HepG2 (cell line): ENCODE results near the gene XPC. TPM values are rescaled to one million over a fixed set of nuclear protein-coding genes. Genes with fewer than 3 reads are reported as not detected.
A peak's percentile ranks its signal among the peaks of the same experiment; 100 is the strongest.

Source experiments
- ATAC-seq: fragments of 200-7000 bp; cut with Tn5 transposase; 3 replicates; pipeline ENCODE4 v1.9.1; 2020; ENCODE audit warnings: mild to moderate bottlenecking, moderate library complexity
- BruUV-seq: library from RNA; stranded (reverse); fragments of 400-500 nt; replicated peaks from 2 replicates; lab custom pipeline; 2021; lab: Mats Ljungman, UMichigan
- CTCF ChIA-PET: fragments of 300-600 bp; formaldehyde crosslinking; extraction: SDS; loops from one replicate; lab custom pipeline; 2021; ENCODE audit warnings: low total read pairs, inconsistent platforms, low intra/inter-chr PET ratio; lab: Yijun Ruan, JAX
- POLR2A ChIA-PET: fragments of 350-600 bp; sonication (Branson Sonifier 250); formaldehyde crosslinking; loops from one replicate; lab custom pipeline; 2020; ENCODE audit warnings: antibody characterized with exemption, inconsistent platforms; lab: Yijun Ruan, JAX
- DNase-seq: peaks from one replicate; pipeline ENCODE4 v3.0.0-alpha.2; 2015; ENCODE audit warnings: low spot score
- FAIRE-seq: peaks from 3 replicates; lab custom pipeline; 2011; peaks lifted over from hg19 to GRCh38; lab: Jason Lieb, UNC
- H2AFZ ChIP-seq: one replicate; pipeline ENCODE4 v1.6.1; 2011; ENCODE audit warnings: low read length, inconsistent platforms
- H3K27ac ChIP-seq: fragments of 300-600 bp; 3 replicates; pipeline ENCODE4 v1.8.0; 2011; ENCODE audit warnings: mixed run types, mild to moderate bottlenecking, mixed read lengths, low read length, inconsistent platforms; ENCODE audit not compliant: insufficient read depth; ENCODE audit errors: extremely low read length
- H3K27me3 ChIP-seq, 2 experiments: fragments of 200-600 bp in 1 of 2; 2 replicates in 1 of 2; 3 replicates in 1 of 2; pipeline versions ENCODE4 v1.6.0 to v1.8.0; 2011; ENCODE audit warnings: low read length in 2 of 2, mild to moderate bottlenecking in 2 of 2, moderate library complexity in 2 of 2, inconsistent platforms in 1 of 2; ENCODE audit not compliant: insufficient read depth in 2 of 2, control insufficient read depth in 1 of 2
- H3K36me3 ChIP-seq, 2 experiments: fragments of 200-600 bp in 1 of 2; replicated peaks in 1 of 2; 2 replicates in 1 of 2; 3 replicates in 1 of 2; pipeline versions ENCODE4 v1.5.1 to v1.8.0; 2011; ENCODE audit warnings: low read length in 2 of 2, inconsistent platforms in 1 of 2; ENCODE audit not compliant: insufficient read depth in 2 of 2, control insufficient read depth in 1 of 2
- H3K4me1 ChIP-seq: 2 replicates; pipeline ENCODE4 v1.5.1; 2012; ENCODE audit warnings: low read length, inconsistent platforms; ENCODE audit not compliant: insufficient read depth
- H3K4me2 ChIP-seq: 2 replicates; pipeline ENCODE4 v1.6.0; 2011; ENCODE audit warnings: low read depth, low read length, inconsistent platforms
- H3K4me3 ChIP-seq, 3 experiments: fragments of 200-600 bp in 1 of 3; sonication (generic), shearing (Covaris generic) in 1 of 3; replicated peaks in 1 of 3; 2 replicates each; pipeline ENCODE4 v1.5.1; 2011 to 2016; ENCODE audit warnings: low read length in 3 of 3, inconsistent platforms in 2 of 3, low read depth in 2 of 3, mild to moderate bottlenecking in 2 of 3, control low read depth in 1 of 3, mixed read lengths in 1 of 3; ENCODE audit not compliant: insufficient read depth in 1 of 3
- H3K79me2 ChIP-seq: one replicate; pipeline ENCODE4 v1.6.1; 2011; ENCODE audit warnings: low read length, inconsistent platforms; ENCODE audit not compliant: insufficient read depth
- H3K9ac ChIP-seq: 2 replicates; pipeline ENCODE4 v1.6.0; 2011; ENCODE audit warnings: mild to moderate bottlenecking, low read depth, low read length, inconsistent platforms; ENCODE audit not compliant: insufficient read depth
- H3K9me3 ChIP-seq: 2 replicates; pipeline ENCODE4 v1.5.1; 2012; ENCODE audit warnings: mild to moderate bottlenecking, low read length
- H4K20me1 ChIP-seq: 2 replicates; pipeline ENCODE4 v1.6.0; 2011; ENCODE audit warnings: inconsistent platforms, mild to moderate bottlenecking, low read length, moderate library complexity; ENCODE audit not compliant: insufficient read depth
- ARID5B ChIP-seq: IDR thresholded peaks from 2 replicates; pipeline ENCODE4 v1.4.0; 2020; ENCODE audit warnings: mild to moderate bottlenecking, missing genetic modification reagents
- CEBPB ChIP-seq: IDR thresholded peaks from 2 replicates; pipeline ENCODE4 v1.6.1; 2011; ENCODE audit warnings: low read depth, low read length, improper control_type of control experiment, borderline replicate concordance
- CREB3 ChIP-seq: sonication (generic); formaldehyde crosslinking; IDR thresholded peaks from 2 replicates; pipeline ENCODE4 v1.5.0; 2020; ENCODE audit warnings: missing genetic modification reagents
- EP300 ChIP-seq, 3 experiments: sonication (generic) in 1 of 3; formaldehyde crosslinking in 1 of 3; IDR thresholded peaks; 2 replicates each; pipeline versions ENCODE4 v1.5.1 to v1.6.1; 2011 to 2020; ENCODE audit warnings: low read depth in 2 of 3, low read length in 2 of 3, borderline replicate concordance in 1 of 3, improper control_type of control experiment in 1 of 3, mild to moderate bottlenecking in 1 of 3, missing genetic modification reagents in 1 of 3, moderate library complexity in 1 of 3
- FOXA3 ChIP-seq: IDR thresholded peaks from 2 replicates; pipeline ENCODE4 v1.6.1; 2016; ENCODE audit warnings: missing genetic modification reagents, missing compliant biosample characterization
- FOXK1 ChIP-seq: sonication (generic); formaldehyde crosslinking; IDR thresholded peaks from 2 replicates; pipeline ENCODE4 v1.4.0; 2020; ENCODE audit warnings: low read depth, missing genetic modification reagents, borderline replicate concordance
- RFX1 ChIP-seq: fragments of 450-650 bp; IDR thresholded peaks from 2 replicates; pipeline ENCODE4 v1.6.1; 2017
- SAFB2 ChIP-seq: sonication (generic); formaldehyde crosslinking; IDR thresholded peaks from 2 replicates; pipeline ENCODE4 v1.5.1; 2020; ENCODE audit warnings: missing genetic modification reagents, low read depth, mild to moderate bottlenecking, borderline replicate concordance
- SIX1 ChIP-seq: sonication (generic); formaldehyde crosslinking; IDR thresholded peaks from 2 replicates; pipeline ENCODE4 v1.4.0; 2020; ENCODE audit warnings: missing genetic modification reagents, borderline replicate concordance
- TBX3 ChIP-seq: fragments of 450-650 bp; IDR thresholded peaks from 2 replicates; pipeline ENCODE4 v1.6.1; 2017; ENCODE audit warnings: antibody characterized with exemption, mild to moderate bottlenecking, inconsistent platforms, borderline replicate concordance
- ZBED4 ChIP-seq: sonication (generic); formaldehyde crosslinking; IDR thresholded peaks from 2 replicates; pipeline ENCODE4 v1.4.0; 2020; ENCODE audit warnings: missing genetic modification reagents, borderline replicate concordance
- ZNF121 ChIP-seq: sonication (generic); formaldehyde crosslinking; IDR thresholded peaks from 2 replicates; pipeline ENCODE4 v1.5.0; 2020; ENCODE audit warnings: mild to moderate bottlenecking, missing genetic modification reagents
- WGBS: methylation state at CpG from one replicate; pipeline ENCODE4 v1.1.6; 2017; ENCODE audit warnings: low lambda C conversion rate; 5-methylcytosine and 5-hydroxymethylcytosine counted together
- in situ Hi-C: cut with HindIII; loops from 2 replicates; pipeline ENCODE4 v1.10.0; 2017; ENCODE audit warnings: low pct_unique_long_range_greater_than_20kb; ENCODE audit not compliant: extremely low pct_ligation_motif_present
- intact Hi-C: fragments of 100-400 bp; cut with micrococcal nuclease; formaldehyde crosslinking; loops from one replicate; pipeline ENCODE4 v1.10.0; 2022; ENCODE audit not compliant: unreplicated experiment
- polyA plus RNA-seq, 8 experiments: library from polyadenylated mRNA; depleted of rRNA in 3 of 8; stranded (reverse) in 7 of 8; unstranded in 1 of 8; fragments of >200 nt; fragmentation: Illumina TruSeq in 4 of 8; extraction: Trizol in 4 of 8; gene quantifications; 2 replicates each; pipeline versions ENCODE4 v1.2.1 to v1.2.3, GENCODE V29; 2011 to 2016; ENCODE audit warnings: low read depth in 4 of 8, missing spikeins in 1 of 8, mixed read lengths in 1 of 8; ENCODE audit not compliant: insufficient read depth in 1 of 8
- total RNA-seq, 5 experiments: library from RNA; depleted of rRNA; stranded (reverse); fragments of >200 nt; fragmentation: Illumina TruSeq; extraction: Trizol; gene quantifications; 2 replicates each; pipeline ENCODE4 v1.2.3, GENCODE V29; 2016; ENCODE audit warnings: low read depth in 1 of 5

The XPC gene
- total and polyA plus RNA-seq, 2 of the 13 experiments (the other 11 are each of a cell fraction or from before 2014, with no cell fraction given): 9.4 to 24.1 TPM

- TF ChIP-seq ZBED4 (CRISPR knock-in tag): no peak
- TF ChIP-seq ZNF121 (CRISPR knock-in tag): no peak
Measured at GRCh38 chr3:14145236-14145635, 33.2 kb downstream of the XPC start (continued).

DNA sequence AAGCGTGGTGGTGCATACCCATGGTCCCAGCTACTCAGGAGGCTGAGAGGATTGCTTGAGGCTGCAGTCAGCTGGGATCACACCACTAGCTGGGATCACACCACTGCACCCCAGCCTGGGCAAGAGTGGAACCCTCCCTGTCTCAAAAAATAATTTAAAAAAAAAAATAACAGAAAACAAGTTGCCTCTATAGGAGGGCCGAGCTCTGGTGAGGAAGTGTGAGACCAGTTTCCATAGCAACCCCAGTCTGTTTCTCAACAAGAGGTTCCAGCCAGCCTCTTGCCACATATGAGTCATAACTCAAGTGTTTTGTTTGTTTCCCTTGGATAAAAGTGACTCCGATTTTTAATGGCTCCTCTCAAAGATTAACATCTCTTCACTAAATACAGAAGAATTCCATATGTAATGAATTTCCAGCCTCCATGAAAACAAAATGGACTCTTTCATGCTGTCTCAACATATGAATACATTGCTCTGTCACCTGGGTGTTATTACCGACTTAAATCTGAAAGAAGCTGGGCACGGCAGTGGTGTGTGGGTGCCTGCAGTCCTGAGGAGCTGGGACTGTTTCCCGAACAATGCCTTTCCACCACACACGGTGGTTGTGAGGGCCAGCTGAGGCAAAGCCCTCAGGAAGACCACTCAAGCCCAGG, 33.9 kb downstream of the XPC start:
- CTCF ChIA-PET: interaction anchor here (1.7 kb wide), 1 partner anchor 248 kb away, joined by 3 read pairs; no protein-coding TSS in a partner anchor
- no peaks in the 10 kb centered on the region for H3K27me3 ChIP-seq
- 42% methylated on average over 7 of the region's 7 CpGs for WGBS
- peak overlapping the region; percentile 78 for H3K9ac ChIP-seq
- DNase-seq (peak; percentile 96), ATAC-seq (peak; percentile 71), FAIRE-seq (peak; percentile 57)
- in situ Hi-C loops: no loop called here
- no peaks in the 10 kb centered on the region; the same call in 1 of the 2 replicates for H4K20me1 ChIP-seq
- H2AFZ ChIP-seq: no peak overlapping the region
- no peaks in the 10 kb centered on the region for H3K79me2 ChIP-seq
- H3K36me3 ChIP-seq: peaks cover 15 to 54% of the 10 kb centered on the region in 2 experiments; a peak in 4 of 5 replicates
- H3K4me3 ChIP-seq: peak overlapping the region in 1 of 3 experiments; percentile 11; a peak in 1 of 6 replicates
- intact Hi-C loops: no loop called here
- BruUV-seq: no TSS peak
- peak overlapping the region; percentile 56 for H3K4me2 ChIP-seq
- H3K4me1 ChIP-seq: peaks cover 20% of the 10 kb centered on the region
- POLR2A ChIA-PET: interaction anchor here (0.6 to 4.4 kb wide), 5 partner anchors 10 to 34 kb away, joined by 3 to 30 read pairs (median 3); partner anchors contain the start of genes CHCHD4, LSM3, TMEM43 and XPC
- peak overlapping the region; percentile 96 for H3K27ac ChIP-seq
- H3K9me3 ChIP-seq: no peaks in the 10 kb centered on the region
- TF ChIP-seq FOXA3 (peak; percentile 17; the same call in 1 of the 2 replicates), SAFB2 (no peak), CEBPB (peak; percentile 83), FOXK1 (CRISPR knock-in tag) (0 out of 2 replicates have a peak, but pooled peaks have one; percentile 13), SIX1 (no peak), EP300 (IDR thresholded peaks at IDR 0.05; ENCODE audit: low read depth in 2 of 2, low read length in 2 of 2) (peak in 1 of 2 experiments; percentile 64; a peak in 2 of 4 replicates), EP300 (CRISPR knock-in tag; IDR thresholded peaks at IDR 0.05; ENCODE audit: borderline replicate concordance) (no peak), ARID5B (CRISPR knock-in tag) (0 out of 2 replicates have a peak, but pooled peaks have one; percentile 16), RFX1 (peak; percentile 85), CREB3 (CRISPR knock-in tag) (no peak), TBX3 (peak; percentile 33; the same call in 1 of the 2 replicates)
